Hindlimb muscle (tissue), 1 donor: ENCODE data around the gene OR5AP2. TPM values are rescaled to one million over a fixed set of nuclear protein-coding genes. Genes with fewer than 3 reads are reported as not detected.
"Not testable (repeated sequence)": the region's sequence is repeated elsewhere in the genome, so short reads cannot be mapped to it uniquely, and the experiment has no call there.

ENCODE experiments used
- DNase-seq: peaks from one replicate; pipeline ENCODE4 v3.0.0-alpha.2; 2013
- polyA plus RNA-seq: library from polyadenylated mRNA; unstranded; fragments of 120-200 nt; gene quantifications from one replicate; pipeline ENCODE4 v1.2.1, GENCODE V29; 2013; ENCODE audit not compliant: insufficient read length

Gene OR5AP2
- polyA plus RNA-seq, result not detected

GRCh38 chr11:56642339-56642738 is at the start of gene OR5AP2:
Gene OR5AP2, minus strand, starts transcription at chr11:56642439. Its CDS starts 0 bp downstream, at chr11:56642439.
- no peak for DNase-seq

- DNase-seq, result not testable (repeated sequence)
Measured at GRCh38 chr11:56691179-56691578, 48.9 kb upstream of the OR5AP2 start.

- DNase-seq, result no peak
Measured at GRCh38 chr11:56688554-56689100, 46.4 kb upstream of the OR5AP2 start.

- DNase-seq, result no peak
Measured at GRCh38 chr11:56670984-56671383, 28.7 kb upstream of the OR5AP2 start.

GRCh38 chr11:56663386-56663785 is 21.1 kb upstream of the OR5AP2 start, which contains the start of gene OR5AR1:
Gene OR5AR1, plus strand, starts transcription at chr11:56663686. Its CDS starts 0 bp downstream, at chr11:56663686.
- DNase-seq, result no peak

GRCh38 chr11:56659755-56660154 is 17.5 kb upstream of the OR5AP2 start:
- DNase-seq, result no peak

GRCh38 chr11:56637500-56637899 is 4.7 kb downstream of the OR5AP2 start:
- no peak for DNase-seq

GRCh38 chr11:56636861-56637260 is 5.4 kb downstream of the OR5AP2 start:
- DNase-seq, result no peak

GRCh38 chr11:56632329-56632728 is 9.9 kb downstream of the OR5AP2 start:
- DNase-seq, result no peak

GRCh38 chr11:56625946-56626345 is 16.3 kb downstream of the OR5AP2 start:
- no peak for DNase-seq

- DNase-seq, result no peak
Measured at GRCh38 chr11:56624661-56625110, 17.6 kb downstream of the OR5AP2 start.

- DNase-seq, result no peak
Measured at GRCh38 chr11:56611174-56611573, 31.1 kb downstream of the OR5AP2 start.

- DNase-seq, result not testable (repeated sequence)
Measured at GRCh38 chr11:56592088-56592717, 50.0 kb downstream of the OR5AP2 start.

Other genes starting within 250 kb of the OR5AP2 start
- gene OR5AL1, start 229.7 kb downstream of the OR5AP2 start, polyA plus RNA-seq, result not detected
- not detected for gene OR5M3, start 169.1 kb downstream of the OR5AP2 start, polyA plus RNA-seq
- gene OR5M8, start 151.1 kb downstream of the OR5AP2 start, polyA plus RNA-seq, result not detected
- not detected for gene OR5M11, start 99.2 kb downstream of the OR5AP2 start, polyA plus RNA-seq
- not detected for gene OR5M10, start 64.7 kb downstream of the OR5AP2 start, polyA plus RNA-seq
- gene OR5M1, start 27.6 kb downstream of the OR5AP2 start, polyA plus RNA-seq, result not detected
- gene OR5AR1, start 21.2 kb upstream of the OR5AP2 start, polyA plus RNA-seq, result not detected
- gene OR9G1, start 56.7 kb upstream of the OR5AP2 start, polyA plus RNA-seq, result not detected
- not detected for gene OR9G4, start 106.3 kb upstream of the OR5AP2 start, polyA plus RNA-seq